RWPE1 (cell line): ENCODE results near the gene SLIT3.
A peak's percentile ranks its signal among the peaks of the same experiment; 100 is the strongest.

ENCODE experiments used
- CTCF ChIA-PET: fragments of 350-600 bp; sonication (Branson Sonifier 250); formaldehyde crosslinking; extraction: SDS; loops from one replicate; lab custom pipeline; 2021; lab: Yijun Ruan, JAX
- POLR2A ChIA-PET: fragments of 400-600 bp; formaldehyde crosslinking; extraction: SDS; loops from one replicate; lab custom pipeline; 2020; ENCODE audit warnings: antibody characterized with exemption; ENCODE audit not compliant: low non-redundant PET; lab: Yijun Ruan, JAX
- DNase-seq: peaks from one replicate; pipeline ENCODE4 v3.0.0; 2012; ENCODE audit warnings: low spot score
- H3K27ac ChIP-seq: fragments of 450-650 bp; 2 replicates; pipeline ENCODE4 v1.5.1; 2017
- CTCF ChIP-seq: fragments of 450-650 bp; conservative IDR thresholded peaks from 2 replicates; pipeline ENCODE4 v1.5.1; 2017; ENCODE audit warnings: low read depth, mild to moderate bottlenecking

Gene SLIT3

GRCh38 chr5:169168280-169168679 is 132.7 kb downstream of the SLIT3 start:
- H3K27ac ChIP-seq: no peak overlapping the region
- CTCF ChIA-PET: no interaction called here
- no peak for DNase-seq
- POLR2A ChIA-PET: no interaction called here
- no peak for TF ChIP-seq CTCF

GRCh38 chr5:169166078-169166477 is 134.9 kb downstream of the SLIT3 start:
- no peak for DNase-seq
- TF ChIP-seq CTCF: no peak
- H3K27ac ChIP-seq: no peak overlapping the region
- POLR2A ChIA-PET: no interaction called here
- CTCF ChIA-PET: no interaction called here

- peak overlapping the region; percentile 89 for H3K27ac ChIP-seq
- DNase-seq: peak; percentile 24
- TF ChIP-seq CTCF: no peak
- ChIA-PET CTCF (no interaction called here), POLR2A (no interaction called here)
Observed at GRCh38 chr5:169165052-169165451, 135.9 kb downstream of the SLIT3 start.

- POLR2A ChIA-PET: no interaction called here
- TF ChIP-seq CTCF: no peak
- CTCF ChIA-PET: interaction anchor here (0.5 to 1.2 kb wide), 6 partner anchors 24 to 346 kb away, joined by 3 to 7 read pairs (median 5); partner anchors contain the start of gene SLIT3
- DNase-seq: peak; percentile 98
- H3K27ac ChIP-seq: peak overlapping the region; percentile 89
Observed at GRCh38 chr5:169164481-169164925, 136.4 kb downstream of the SLIT3 start.

GRCh38 chr5:169162407-169162806 is 138.5 kb downstream of the SLIT3 start:
- no peak for DNase-seq
- ChIA-PET CTCF (interaction anchor here (1.0 kb wide), 1 partner anchor 175 kb away, joined by 4 read pairs; no protein-coding TSS in a partner anchor), POLR2A (no interaction called here)
- TF ChIP-seq CTCF: no peak
- H3K27ac ChIP-seq: peak overlapping the region; percentile 91

- ChIA-PET POLR2A (no interaction called here), CTCF (interaction anchor here (0.7 kb wide), 1 partner anchor 238 kb away, joined by 5 read pairs; no protein-coding TSS in a partner anchor)
- peak; percentile 50 for DNase-seq
- H3K27ac ChIP-seq: peak overlapping the region; percentile 91
- no peak for TF ChIP-seq CTCF
Observed at GRCh38 chr5:169161022-169161680, 139.8 kb downstream of the SLIT3 start.
